GM12878 (cell line): ENCODE measurements around the gene DNAJC7.

ENCODE experiments used
- EP300 ChIP-seq, 2 experiments: fragments of 150-350 bp in 1 of 2; IDR thresholded peaks; 2 replicates each; pipeline ENCODE4 v1.6.1; 2011 to 2012; ENCODE audit warnings: low read depth in 2 of 2, low read length in 2 of 2, borderline replicate concordance in 1 of 2, improper control_type of control experiment in 1 of 2, inconsistent platforms in 1 of 2; ENCODE audit not compliant: control insufficient read depth in 1 of 2
- RBBP5 ChIP-seq: fragments of 200-600 bp; sonication (generic); conservative IDR thresholded peaks from 2 replicates; pipeline ENCODE4 v1.6.1; 2016
- SP1 ChIP-seq: IDR thresholded peaks from one replicate; pipeline ENCODE4 v1.6.1; 2011; ENCODE audit warnings: low read depth, low read length
- SUZ12 ChIP-seq: fragments of 200-600 bp; sonication (generic); IDR thresholded peaks from one replicate; pipeline ENCODE4 v1.6.1; 2018; ENCODE audit warnings: antibody characterized with exemption, mild to moderate bottlenecking; ENCODE audit not compliant: unreplicated experiment
- YY1 ChIP-seq: IDR thresholded peaks from 2 replicates; pipeline ENCODE4 v1.6.1; 2011; ENCODE audit warnings: low read depth, mild to moderate bottlenecking, low read length
- TF ChIP-seq, protein P1 (sequence below): IDR thresholded peaks from 2 replicates; pipeline ENCODE4 v1.6.1; 2011; ENCODE audit warnings: low read depth, low read length, improper control_type of control experiment, borderline replicate concordance

DNA sequence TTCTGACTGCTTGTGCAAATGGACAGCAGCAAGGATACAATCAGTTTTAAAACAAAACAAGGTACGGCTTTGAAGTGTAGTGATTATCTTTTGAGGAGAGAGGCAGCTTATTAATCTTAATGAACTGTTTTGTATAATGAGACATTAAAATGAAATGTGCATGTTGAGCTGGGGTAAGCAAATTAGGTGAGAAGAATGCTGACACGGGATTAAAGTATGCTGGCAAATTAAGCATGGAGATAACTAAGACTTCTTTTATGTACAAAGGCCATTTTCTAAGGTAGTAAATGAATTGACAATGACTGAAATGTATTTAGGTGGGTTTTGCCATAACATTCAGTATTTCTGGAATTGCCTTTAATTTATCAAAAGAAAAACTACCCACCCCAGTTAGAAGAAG is 18.7 kb downstream of the DNAJC7 start:
- TF ChIP-seq YY1 (no peak), SUZ12 (no peak), SP1 (no peak), EP300 (IDR thresholded peaks at IDR 0.05; ENCODE audit: borderline replicate concordance in 1 of 2, control insufficient read depth in 1 of 2, low read depth in 2 of 2, low read length in 2 of 2) (no peak), RBBP5 (no peak)
- TF ChIP-seq, protein P1, sequence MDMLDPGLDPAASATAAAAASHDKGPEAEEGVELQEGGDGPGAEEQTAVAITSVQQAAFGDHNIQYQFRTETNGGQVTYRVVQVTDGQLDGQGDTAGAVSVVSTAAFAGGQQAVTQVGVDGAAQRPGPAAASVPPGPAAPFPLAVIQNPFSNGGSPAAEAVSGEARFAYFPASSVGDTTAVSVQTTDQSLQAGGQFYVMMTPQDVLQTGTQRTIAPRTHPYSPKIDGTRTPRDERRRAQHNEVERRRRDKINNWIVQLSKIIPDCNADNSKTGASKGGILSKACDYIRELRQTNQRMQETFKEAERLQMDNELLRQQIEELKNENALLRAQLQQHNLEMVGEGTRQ, result no peak
